GM12801 (cell line): Measurements from ENCODE around the gene NFATC1.

Source experiments
- CTCF ChIP-seq: IDR thresholded peaks from one replicate; pipeline ENCODE4 v1.5.1; 2011; ENCODE audit warnings: control low read depth; ENCODE audit not compliant: insufficient read length; ENCODE audit errors: extremely low read depth

Gene NFATC1

GRCh38 chr18:79560042-79560860, 164.5 kb downstream of the NFATC1 start:
- no peak for TF ChIP-seq CTCF

GRCh38 chr18:79560861-79561210, 165.1 kb downstream of the NFATC1 start:
- no peak for TF ChIP-seq CTCF

GRCh38 chr18:79563949-79564348, 168.2 kb downstream of the NFATC1 start:
- TF ChIP-seq CTCF: no peak

GRCh38 chr18:79564441-79564840, 168.7 kb downstream of the NFATC1 start:
- TF ChIP-seq CTCF: no peak

GRCh38 chr18:79566771-79567431, 171.2 kb downstream of the NFATC1 start:
- no peak for TF ChIP-seq CTCF

GRCh38 chr18:79567481-79568147, 171.9 kb downstream of the NFATC1 start:
- no peak for TF ChIP-seq CTCF

- TF ChIP-seq CTCF: no peak
Observed at GRCh38 chr18:79568543-79569205, 172.9 kb downstream of the NFATC1 start.
